GM18508 (cell line): Measurements from ENCODE around the gene IMP3.

Experiments
- ATAC-seq: cut with Tn5 transposase; IDR thresholded peaks from one replicate; pipeline ENCODE4 v1.9.1; 2021; ENCODE audit warnings: moderate number of reproducible peaks; ENCODE audit not compliant: insufficient read depth, unreplicated experiment

Gene IMP3

GRCh38 chr15:75673426-75674235 lies 33.6 kb upstream of the IMP3 start:
- no peak for ATAC-seq

DNA sequence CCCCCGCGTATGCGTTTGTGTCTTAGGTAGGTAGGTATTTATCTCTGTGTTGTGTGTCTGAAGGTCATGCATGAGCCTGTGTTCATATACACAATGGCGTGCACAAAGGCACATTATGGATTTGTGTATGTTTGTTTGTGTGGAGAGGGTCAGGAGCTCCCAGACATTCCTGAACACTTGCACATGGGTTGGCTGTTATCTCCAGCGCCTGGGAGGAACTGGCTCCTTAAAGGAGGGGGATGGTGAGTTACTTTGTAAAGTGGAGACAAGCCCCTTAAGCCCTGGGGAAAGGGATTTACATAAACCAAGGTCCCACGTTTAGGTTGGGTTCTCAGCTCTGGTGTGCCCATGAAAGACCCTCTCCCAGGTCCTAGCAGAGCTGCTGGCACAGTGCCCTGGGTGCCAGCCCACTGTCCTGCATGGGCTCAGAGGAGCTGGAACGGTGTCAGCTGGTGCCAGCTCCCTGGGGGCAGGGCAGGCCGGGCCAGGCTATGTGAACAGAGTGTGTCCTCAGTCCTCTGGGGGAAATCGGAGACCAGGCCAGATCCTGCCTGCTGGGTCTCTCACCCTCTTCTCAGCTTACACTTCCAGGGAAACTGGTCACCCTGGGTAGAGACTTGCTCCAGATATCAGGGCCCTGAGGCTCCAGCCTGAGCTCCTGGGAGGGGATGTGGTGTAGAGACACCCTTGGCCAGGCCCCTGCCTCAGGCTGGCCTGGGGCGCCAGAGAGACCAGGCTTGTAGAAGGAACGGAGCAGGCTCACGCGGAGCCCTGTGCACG lies 32.8 kb upstream of the IMP3 start:
- ATAC-seq, result no peak

DNA sequence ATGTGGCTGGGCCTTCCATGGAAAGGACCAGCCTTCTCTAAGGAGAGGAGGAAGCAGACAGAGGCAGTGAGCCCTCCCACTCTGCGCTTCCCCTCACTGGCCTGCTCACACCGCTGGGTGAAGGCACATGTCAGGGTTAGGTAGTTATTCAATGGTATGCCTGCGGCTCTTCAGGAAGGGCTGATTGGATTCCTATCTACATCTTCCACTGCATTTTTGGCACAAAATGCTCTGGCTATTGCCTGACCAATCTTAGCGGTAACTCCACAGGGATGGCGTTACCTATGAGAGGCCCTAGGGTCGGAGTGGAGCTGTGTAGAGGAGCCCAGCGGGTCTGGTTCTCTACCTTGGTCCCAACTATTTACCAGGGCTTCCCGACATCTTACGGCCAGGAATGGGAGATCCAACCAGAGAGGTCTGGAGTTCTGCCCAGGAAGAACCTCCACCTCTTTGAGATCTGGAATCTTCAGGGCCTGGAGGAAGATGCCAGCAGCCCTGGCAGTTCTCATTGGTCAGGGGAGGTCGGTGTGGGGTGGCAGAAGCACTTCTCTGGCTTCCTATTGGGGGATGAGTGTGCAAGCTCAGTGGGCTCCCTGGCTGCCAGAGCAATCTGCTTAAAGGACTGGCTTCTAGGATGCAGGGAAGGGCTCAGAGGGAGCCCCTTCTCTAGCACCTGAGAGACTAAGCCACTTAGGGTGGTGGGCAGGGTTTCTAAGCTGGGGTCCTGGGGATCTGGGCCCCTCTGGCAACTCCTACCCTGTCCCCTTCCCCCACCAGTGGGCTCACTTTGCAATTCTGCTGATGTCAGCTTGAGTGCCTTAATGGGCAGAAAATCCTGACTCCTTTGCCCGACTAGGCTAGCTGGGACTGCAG lies 31.9 kb upstream of the IMP3 start:
- no peak for ATAC-seq

- no peak for ATAC-seq
Observed at GRCh38 chr15:75669879-75670212, 29.8 kb upstream of the IMP3 start.

- ATAC-seq, result no peak
Observed at GRCh38 chr15:75669191-75669878, 29.3 kb upstream of the IMP3 start.

- ATAC-seq, result no peak
Observed at GRCh38 chr15:75666823-75667501, 26.9 kb upstream of the IMP3 start.

- no peak for ATAC-seq
Observed at GRCh38 chr15:75663931-75664421, 24.0 kb upstream of the IMP3 start.

DNA sequence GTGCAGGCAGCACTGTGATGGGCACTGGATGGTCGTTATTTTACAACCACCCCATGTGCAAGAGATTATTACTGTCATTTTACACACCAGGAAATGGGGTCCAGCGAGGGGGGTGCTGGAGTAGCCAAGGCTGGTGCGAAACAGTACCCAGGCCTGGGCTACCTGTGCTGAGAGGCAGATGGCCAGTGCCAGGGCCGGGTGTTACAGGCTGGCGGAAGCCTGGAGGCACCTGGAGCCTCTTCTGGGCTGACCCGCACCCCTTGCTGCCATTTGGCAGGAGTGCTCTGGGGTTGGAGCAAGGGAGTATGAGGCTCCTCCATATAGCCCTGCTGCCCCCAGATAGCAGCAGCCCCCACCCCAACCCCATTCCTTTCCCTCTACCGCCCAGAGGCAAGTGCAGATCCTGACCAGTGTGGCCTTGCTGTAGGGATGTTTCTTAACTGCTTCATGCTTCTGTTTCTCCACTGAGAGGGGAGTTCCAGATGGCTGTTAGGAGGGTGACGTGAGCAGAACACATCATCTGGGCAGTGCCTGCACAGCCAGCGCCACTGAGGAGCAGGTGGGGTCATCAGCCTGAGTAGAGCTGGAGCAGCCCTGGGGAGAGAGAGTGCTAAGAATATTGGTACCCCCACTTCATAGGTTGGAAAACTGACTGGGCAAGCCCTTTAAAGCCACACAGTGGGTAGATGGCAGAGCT lies 22.9 kb upstream of the IMP3 start:
- ATAC-seq, result no peak

- ATAC-seq, result no peak
Observed at GRCh38 chr15:75661756-75662140, 21.7 kb upstream of the IMP3 start.

DNA sequence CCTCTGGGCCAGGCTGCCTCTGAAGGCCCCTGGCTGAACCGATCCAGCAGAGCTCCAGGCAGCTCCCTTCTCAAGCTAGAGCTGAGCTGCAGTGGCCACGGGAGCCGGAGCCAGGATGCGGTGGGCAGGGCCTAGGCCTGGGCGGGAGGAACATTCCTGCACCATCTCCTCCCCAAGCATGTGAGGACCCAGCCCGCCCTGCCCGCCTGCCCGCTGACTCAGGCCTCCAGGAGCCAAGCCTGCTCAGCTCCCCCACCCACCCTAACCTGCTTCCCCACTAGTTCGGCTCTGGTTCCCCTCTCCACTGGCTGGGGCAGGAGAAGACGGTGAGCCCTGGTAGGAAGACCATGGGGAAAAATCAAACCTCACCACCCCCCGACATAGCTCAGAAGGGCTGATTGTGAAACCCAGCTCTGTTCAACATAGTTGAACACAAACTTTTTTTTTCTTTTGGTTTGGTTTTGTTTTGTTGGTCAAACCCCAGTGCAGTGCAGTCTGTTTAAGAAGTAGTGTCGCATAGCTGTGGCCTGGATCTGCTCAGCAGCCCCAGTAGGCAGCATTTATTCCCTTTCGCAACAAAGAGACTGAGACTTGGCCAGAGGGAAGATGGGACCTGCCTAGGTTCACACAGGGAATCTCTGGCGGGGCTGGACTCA lies 21.2 kb upstream of the IMP3 start:
- ATAC-seq, result no peak

GRCh38 chr15:75659928-75660645 lies 20.1 kb upstream of the IMP3 start:
- no peak for ATAC-seq

GRCh38 chr15:75659141-75659771 lies 19.2 kb upstream of the IMP3 start:
- no peak for ATAC-seq

DNA sequence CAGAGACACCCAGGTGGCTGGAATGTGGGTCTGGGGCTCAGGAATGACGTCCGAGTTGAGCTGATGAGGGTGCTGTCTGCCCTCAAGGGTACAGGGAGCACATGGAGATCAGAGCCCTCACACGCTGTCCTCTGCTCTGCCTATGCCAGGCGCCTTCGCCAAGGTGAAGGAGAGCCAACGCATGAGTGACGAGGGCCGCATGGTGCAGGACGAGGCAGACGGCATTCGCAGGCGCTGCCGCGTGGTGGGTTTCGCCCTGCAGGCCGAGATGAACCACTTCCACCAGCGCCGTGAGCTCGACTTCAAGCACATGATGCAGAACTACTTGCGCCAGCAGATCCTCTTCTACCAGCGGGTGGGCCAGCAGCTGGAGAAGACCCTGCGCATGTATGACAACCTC lies 16.8 kb upstream of the IMP3 start:
- ATAC-seq, result no peak

GRCh38 chr15:75656331-75656730 lies 16.3 kb upstream of the IMP3 start:
- ATAC-seq, result no peak

DNA sequence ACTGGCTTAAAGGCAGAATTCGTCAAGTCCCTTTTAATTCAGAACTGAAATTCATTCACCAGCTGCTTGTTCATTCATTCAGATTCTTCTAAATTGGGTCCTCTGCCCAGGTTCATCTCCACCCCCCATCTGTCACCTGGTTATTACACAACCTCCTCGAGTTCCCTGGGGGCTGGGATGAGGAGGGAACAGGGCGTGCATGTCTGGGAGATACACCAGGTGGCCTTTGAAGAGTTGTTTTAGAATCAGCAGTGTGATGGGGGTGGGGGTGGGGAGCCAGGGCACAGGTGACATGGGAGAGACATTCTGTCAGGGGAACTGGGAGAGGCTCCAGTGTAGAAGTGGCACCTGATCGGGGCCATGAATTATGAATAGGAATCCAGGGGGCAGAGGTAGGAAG lies 15.9 kb upstream of the IMP3 start:
- ATAC-seq, result no peak

GRCh38 chr15:75654201-75654907 lies 14.3 kb upstream of the IMP3 start:
- ATAC-seq, result no peak
